Inflammatory macrophage treated with lipopolysaccharide for 4 hours (primary cell): Measurements from ENCODE around the gene TADA2A.
A peak's percentile ranks its signal among the peaks of the same experiment; 100 is the strongest.
"Not testable (repeated sequence)": the region's sequence is repeated elsewhere in the genome, so short reads cannot be mapped to it uniquely, and the experiment has no call there.

ENCODE experiments used
- DNase-seq: peaks from one replicate; pipeline ENCODE4 v3.0.0-alpha.2; 2020

Gene TADA2A

DNA sequence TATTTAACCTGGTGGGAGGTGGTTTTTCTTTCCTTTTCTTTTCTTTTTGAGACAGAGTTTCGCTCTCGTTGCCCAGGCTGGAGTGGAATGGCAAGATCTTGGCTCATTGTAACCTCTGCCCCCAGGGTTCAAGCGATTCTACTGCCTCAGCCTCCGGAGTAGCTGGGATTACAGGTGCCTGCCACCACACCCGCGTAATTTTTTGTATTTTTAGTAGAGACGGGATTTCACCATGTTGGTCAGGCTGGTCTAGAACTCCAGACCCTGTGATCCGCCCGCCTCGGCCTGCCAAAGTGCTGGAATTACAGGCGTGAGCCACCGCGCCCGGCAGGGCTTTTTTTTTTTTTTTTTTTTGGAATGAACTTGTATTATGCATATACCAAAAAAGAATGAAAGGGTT, 1.2 kb upstream of the TADA2A start:
- not testable (repeated sequence) for DNase-seq

DNA sequence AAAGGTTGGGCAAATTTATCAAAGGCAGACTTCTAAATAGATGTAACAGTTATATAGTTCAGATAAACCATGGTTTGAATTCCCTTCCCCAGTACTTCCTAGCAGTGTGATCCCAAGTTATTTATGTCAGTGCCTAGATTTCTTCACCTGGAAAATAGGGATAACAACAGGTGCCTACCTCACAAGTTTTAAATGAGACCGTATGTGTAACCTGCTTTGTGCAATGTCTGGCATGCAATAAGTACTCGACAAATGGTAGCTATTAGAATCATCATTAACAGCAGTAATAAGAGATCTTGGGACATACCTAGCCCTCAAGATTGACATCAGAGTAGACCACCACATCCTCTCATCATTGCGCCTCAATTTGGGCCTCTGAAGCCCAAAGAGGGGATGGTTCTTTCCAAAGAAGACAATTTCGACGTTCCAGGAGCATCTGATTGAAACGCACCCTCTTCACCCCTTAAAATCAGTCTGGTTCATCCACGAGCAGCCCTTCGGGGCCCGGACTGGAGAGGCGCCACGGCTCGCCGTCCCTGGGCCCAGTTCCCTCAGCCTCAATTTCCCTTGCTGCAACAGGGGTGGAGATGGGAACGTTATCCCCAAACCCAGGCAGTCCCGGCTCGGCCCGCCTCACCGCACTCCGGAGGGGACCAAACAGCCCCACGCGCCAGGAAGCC, 591 bp upstream of the TADA2A start:
- no peak for DNase-seq

DNA sequence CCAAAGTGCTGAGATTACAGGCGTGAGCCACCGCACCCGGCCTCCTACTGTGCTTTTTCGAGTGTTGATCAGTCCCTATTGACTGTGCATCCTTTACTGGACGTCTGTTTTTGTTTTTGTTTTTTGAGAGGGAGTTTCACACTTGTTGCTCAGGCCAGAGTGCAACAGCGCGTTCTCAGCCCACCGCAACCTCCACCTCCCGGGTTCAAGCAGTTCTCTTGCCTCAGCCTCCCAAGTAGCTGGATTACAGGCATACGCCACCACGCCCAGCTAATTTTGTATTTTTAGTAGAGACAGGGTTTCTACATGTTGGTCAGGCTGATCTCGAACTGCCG, 1.4 kb downstream of the TADA2A start:
- not testable (repeated sequence) for DNase-seq

DNA sequence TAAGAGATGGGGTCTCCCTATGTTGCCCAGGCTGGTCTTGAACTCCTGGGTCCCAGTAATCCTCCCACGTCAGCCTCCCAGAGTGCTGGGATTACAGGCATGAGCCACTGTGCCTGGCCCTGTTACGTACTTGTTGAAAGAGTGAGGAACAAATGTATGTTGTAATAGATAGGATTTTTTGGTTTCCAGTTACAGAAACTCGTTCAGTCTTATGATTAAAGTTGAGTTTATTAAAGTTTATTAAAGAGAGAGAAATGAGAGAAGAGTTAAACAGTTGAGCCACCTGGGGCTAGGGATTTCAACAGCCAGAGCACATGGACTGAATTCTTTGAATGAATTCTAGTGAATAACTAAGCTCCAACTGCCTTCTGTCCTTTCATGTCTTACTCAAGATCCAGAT, 3.7 kb downstream of the TADA2A start:
- DNase-seq: no peak

DNA sequence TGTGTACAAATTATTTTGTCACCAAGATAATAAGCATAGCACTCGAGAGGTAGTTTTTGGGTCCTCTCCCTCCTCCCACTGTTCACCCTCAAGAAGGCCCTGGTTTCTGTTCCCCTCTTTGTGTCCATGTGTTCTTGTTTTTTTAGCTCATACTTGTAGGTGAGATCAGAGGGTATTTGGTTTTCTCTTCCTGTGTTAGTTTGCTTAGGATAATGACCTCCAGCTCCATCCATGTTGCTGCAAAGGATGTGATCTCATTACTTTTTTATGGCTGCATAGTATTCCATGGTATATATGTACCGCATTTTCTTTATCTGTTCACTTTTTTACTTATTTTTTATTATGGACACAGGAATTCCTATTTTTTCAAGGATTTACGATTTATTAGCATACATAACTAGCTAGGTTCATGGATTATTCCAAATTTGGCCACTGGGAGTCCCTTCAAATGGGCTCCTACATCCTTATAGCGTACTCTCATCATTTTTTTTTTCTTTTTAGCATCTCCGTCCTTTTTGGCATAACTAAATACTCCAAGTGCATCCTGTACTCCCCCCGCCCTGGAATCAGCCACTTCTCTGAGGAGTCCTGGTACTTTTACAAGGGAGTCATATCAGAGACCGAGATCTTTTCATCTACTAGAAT, 7.3 kb downstream of the TADA2A start:
- no peak for DNase-seq

DNA sequence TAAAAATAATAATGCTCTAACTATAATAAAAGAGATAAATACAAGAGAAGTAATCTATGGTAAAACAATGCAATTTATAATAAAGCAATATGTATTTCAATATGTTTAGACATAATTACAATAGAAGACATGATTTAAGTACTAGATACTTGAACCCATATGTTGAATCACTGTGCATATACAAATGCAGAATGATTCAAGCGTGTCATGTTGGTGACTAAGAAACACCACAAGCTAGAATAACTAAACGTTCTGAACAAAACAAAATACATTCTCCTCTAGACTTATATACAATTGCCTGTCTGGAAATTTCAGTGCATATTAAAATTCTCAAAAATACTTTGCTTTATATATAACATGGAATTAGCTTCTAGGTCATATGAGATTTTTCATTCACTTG, 11.2 kb downstream of the TADA2A start:
- no peak for DNase-seq

DNA sequence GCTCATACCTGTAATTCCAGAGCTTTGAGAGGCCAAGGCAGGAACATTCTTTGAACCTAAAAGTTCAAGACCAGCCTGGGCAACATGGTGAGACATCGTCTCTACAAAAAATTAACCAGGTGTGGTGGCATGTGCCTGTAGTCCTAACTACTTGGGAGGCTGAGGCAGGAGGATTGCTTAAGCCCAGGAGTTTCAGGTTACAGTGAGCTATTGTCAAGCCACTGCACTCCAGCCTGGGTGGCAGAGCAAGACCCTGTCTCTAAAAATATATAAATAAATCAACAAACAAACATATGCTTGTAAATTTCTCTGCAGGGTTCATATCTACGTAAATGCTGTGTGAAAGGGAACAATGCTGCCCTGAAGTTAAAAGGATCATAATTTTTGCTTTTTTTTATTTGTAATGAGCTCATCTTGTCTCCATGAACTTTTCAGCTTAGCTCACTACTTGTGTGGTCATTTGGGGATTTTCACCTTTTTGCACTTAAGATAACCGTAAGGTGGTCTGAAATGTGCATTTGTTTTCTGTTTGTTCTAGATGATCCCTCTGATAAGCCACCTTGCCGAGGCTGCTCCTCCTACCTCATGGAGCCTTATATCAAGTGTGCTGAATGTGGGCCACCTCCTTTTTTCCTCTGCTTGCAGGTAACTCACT, 16.4 kb downstream of the TADA2A start:
- no peak for DNase-seq

DNA sequence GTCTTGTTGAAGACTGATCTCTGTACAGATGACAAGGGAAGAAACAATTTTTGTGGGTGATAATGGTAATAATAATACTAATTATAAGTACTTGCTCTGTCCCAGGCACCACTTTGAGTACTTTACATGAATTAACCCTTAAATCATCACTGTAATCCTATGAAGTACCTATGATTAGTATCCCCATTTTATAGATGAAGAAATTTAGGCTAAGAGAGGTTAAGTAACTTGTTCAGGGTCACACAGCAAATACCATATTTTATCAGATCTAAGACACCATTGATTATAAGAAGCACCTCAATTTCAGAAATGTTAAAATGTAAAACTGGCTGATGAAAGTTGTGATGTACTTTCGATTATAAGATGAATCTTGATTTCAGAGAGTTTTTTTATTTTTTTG, 18.6 kb downstream of the TADA2A start:
- no peak for DNase-seq

DNA sequence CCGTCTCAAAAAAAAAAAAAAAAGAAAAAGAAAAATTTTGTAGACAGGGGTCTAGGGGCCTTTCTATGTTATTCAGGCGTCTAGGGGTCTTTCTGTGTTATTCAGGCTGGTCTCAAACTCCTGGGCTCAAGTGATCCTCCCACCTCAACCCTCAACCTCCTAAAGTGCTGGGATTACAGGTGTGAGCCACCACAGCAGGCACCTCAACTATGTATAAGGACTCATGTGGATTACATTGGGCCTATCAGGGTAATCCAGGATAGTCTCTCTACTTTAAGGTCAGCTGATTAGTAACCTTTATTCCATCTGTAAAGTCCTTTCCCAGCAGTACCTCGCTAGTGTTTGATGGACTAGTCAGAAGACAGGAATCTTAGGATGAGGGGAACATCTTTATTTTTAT, 22.4 kb downstream of the TADA2A start:
- DNase-seq: no peak

DNA sequence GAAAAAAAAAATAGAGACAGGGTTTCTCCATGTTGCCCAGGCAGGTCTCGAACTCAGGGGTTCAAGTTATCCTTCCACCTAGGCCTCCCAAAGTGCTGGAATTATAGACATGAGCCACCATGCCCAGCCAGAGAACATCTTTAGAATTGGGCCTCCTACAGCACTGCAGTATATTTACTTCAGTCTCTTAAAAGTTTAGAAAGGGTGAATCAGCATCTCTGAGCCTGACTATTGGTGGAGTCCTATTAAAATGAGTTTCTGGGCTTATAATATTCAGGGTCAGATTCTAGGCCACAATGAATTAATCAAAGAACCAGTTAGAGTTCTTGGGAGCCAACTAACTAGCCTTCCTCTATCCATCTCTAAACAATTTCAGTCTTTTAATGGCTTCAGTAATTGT, 22.8 kb downstream of the TADA2A start:
- no peak for DNase-seq

DNA sequence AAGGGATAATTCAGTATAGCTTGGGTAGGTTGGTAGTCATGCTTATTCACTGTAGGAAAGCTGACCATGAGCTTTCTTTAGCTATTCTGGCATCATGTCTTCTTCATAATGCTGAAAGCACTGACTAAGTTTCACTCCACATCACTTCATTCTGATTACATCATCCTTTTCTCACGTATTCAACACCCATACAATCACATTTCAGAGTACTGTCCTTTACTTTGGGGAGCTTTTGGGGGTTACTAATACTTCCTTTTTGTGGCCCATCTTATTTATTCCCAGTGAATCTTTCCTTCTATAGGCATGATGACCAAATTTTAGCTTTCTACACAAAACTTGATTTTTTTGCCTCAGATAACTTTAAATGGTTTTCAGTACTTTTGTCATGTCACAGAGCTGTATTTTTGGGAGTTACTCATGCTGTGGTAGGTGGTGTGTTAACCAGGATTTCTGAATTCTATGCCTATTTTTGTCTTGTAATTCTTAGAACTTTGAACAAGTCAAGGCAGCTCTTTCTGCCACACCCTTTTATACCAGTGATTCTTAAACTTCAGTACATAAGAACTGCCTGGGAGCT, 23.5 kb downstream of the TADA2A start:
- DNase-seq: peak; percentile 74

DNA sequence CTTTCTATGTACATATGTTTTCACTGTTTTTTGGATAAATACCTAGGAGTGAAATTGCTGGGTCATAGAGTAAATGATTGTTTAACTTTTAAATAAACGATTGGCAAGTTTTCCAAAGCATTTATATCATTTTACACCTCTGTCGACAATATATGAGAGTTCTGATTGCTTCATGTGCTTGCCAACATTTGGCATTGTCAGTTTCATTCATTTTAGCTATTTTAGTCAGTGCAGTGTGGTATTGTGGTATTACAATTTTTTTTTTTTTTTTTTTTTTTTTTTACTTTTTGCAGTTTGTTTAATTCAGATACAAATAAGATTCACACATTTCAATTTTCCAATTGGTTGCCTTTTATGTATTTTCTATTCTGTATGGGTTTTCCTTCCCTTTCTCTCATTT, 26.0 kb downstream of the TADA2A start:
- no peak for DNase-seq

DNA sequence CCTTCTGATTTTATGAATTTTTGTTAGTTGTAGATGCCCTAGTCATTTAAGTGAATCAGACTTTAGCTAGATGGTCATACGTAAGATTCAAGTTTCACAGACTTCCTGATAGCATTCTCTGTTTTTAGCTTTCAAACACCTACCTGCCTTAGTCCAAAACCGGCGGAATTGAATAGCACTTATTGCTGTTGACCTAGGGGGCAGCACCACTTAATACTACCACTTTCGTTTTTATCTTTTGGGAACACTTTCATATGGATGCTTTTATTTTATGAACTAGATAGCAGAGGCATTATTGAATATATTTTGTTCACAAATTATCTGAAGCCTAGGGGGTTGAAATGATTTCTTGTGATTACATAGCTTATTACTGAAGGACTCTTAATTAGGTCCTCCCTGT, 31.5 kb downstream of the TADA2A start:
- no peak for DNase-seq

DNA sequence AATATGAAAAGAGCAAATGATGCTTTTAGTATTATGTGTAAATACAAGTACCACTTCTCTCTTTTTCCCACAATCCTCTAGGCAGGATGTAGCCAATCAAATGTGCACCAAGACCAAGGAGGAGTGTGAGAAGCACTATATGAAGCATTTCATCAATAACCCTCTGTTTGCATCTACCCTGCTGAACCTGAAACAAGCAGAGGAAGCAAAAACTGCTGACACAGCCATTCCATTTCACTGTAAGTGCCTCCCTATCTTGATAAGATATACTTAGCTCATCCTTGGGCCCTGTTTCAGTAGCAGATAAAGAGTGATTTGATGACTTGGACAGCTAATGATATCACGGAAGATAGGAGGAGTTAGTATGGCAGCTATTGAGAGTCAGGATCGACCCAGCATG, 33.7 kb downstream of the TADA2A start:
- DNase-seq: no peak

DNA sequence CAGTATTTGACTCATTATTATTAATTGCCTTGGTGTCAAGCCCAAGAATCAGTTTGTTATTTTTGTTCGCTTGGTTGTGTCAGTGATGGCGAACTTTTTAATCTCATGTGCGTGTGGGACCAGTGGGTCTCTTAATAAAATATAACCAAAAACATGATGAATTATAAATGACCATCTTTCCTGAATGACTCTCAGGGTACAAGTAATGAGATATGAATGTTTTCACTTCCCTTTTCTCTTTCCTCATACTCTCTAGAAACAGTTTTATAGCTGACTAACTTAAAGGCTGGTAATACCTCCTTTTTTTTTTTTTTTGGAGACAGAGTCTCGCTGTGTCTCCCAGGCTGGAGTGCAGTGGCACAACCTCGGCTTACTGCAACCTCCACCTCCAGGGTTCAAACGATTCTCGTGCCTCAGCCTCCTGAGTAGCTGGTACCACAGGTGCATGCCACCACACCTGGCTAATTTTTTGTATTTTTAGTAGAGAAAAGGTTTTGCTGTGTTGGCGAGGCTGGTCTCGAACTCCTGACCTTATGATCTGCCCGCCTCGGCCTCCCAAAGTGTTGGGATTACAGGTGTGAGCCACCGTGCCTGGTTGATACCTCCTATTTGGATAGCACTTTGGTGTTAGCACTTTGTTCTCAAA, 34.8 kb downstream of the TADA2A start:
- peak; percentile 59 for DNase-seq

DNA sequence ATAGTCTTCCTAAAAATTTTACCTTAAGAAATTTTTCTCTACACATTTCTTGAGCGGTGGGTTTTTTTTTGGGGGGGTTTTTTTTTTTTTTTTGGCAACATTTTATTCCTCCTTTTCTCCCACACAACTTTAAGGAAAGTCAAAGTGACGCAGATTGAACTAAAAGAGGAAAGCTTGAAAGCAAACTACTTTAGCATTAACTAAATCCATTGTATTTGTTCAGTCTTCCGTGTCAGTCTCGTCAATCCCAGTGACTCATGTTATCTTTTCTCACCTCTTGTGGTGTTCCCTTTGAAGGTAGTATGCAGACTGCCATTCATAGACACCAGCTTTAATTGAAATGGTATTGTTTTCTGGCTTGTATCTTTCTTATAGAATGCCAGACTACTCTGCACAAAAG, 39.3 kb downstream of the TADA2A start:
- DNase-seq: no peak

DNA sequence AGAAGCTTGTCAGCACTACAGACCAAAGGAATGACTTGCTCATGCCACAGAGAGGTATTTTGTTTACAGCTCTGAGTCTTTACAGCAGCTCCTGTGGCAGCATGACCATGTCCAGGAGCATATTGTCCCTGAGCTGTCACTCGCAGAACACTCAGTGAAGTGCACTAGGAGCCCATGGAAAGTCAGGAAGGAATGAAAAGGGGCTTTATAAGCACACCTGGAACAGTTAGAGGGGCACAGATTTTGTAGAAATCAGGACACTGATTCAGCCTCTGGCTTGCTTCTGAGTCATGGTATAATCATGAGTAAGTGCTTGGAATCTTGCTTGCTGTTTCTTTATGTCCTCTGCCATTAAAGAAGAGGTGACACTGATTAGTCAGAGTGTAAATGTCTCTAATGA, 41.0 kb downstream of the TADA2A start:
- DNase-seq: no peak

DNA sequence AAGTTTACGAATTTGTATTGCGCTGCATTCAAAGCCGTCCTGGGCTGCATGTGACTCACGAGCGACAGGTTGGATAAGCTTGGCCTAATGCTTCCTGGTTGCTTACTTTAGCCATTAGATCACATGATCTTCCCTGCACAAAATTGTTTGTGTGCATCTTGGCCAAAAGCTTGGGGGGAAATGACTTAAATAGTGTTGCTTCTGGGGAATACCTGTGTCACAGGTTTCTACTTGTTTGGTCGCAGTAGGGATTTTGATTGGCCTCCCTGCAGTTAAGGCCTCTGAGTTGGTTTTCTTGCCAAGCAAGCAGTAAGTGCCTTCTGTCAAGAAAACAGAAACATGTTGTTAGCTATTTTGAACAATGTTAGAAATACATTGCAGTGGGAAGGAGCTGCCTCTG, 43.4 kb downstream of the TADA2A start:
- no peak for DNase-seq

DNA sequence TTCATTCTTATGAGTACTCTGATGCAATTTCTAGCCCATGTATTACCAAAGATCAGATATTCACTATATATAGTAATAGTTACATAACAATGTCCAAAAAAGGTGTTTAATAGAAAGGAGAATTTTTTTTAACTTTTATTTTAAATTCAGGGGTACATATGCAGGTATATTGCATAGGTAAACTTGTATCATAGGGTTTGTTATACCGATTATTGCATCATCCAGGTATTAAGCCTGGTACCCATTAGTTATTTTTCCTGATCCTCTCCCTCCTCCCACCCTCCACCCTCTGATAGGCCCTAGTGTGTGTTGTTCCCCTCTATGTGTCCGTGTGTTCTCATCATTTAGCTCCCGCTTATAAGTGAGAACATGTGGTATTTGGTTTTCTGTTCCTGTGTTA, 51.1 kb downstream of the TADA2A start:
- DNase-seq: not testable (repeated sequence)

DNA sequence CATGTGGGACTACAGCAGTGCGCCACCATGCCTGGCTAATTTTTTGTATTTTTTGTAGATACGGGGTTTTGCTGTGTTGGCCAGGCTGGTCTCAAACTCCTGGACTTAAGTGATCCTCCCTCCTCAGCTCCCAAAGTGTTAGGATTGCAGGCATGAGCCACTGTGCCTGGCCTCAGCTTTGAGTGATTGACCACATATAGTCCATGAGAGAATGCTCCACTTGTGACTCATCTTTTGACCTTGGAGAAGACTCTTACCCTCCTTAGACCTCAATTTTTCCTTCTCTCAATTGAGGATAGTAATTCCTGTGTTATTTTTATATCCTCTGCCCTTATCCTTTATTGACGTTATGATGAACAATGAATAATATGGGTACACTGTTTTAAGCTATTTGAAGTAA, 52.1 kb downstream of the TADA2A start:
- no peak for DNase-seq

DNA sequence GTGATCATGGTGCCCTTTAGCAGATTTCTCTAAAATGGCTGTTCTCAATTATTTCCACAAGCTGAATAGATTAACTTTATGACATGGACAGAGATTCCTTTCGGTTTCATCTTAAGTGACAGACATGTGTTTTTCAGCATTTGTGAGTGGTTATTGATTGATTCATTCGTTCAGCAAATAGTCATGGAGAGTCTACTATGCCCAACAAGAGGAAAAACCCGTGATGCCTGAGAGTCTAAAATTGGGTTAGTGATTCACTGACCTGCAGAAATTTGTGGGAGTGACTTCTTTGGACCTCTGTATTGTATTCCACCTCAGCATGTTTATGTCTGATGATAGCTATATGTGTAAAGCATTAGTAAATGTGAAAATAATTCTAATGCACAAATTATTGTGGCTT, 55.0 kb downstream of the TADA2A start:
- no peak for DNase-seq

DNA sequence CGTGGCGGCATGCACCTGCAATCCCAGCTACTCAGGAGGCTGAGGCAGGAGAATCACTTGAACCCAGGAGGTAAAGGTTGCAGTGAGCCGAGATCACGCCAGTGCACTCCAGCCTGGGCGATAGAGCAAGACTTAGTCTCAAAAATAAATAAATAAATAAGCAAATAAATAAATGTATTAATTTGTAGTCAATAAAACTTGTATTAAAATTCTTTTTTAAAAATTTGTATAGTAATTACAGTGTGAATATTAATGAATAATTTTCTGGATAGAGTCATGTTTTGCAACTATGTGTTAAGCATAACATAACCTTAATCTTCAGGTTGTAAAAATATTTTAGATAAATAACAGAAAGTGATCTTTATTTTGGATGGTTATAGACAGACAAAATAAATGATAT, 55.8 kb downstream of the TADA2A start:
- no peak for DNase-seq

DNA sequence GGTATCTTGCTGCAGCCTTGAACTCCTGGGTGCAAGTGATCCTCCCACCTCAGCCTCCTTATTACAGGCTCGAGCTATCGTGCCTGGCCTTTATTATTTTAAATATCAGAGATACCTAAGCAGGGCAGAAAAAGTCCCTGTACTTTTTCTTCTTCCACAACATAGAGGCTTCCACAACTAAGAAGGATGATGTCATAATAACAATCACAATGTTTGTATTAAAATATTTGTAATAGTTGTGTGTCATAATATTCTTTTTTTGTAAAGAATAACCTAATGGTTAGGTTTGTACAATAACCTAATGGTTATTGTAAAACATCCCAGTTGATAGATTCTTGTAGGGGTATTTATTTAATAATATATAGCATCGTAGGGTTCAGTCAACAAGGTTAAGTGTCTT, 56.4 kb downstream of the TADA2A start:
- no peak for DNase-seq

DNA sequence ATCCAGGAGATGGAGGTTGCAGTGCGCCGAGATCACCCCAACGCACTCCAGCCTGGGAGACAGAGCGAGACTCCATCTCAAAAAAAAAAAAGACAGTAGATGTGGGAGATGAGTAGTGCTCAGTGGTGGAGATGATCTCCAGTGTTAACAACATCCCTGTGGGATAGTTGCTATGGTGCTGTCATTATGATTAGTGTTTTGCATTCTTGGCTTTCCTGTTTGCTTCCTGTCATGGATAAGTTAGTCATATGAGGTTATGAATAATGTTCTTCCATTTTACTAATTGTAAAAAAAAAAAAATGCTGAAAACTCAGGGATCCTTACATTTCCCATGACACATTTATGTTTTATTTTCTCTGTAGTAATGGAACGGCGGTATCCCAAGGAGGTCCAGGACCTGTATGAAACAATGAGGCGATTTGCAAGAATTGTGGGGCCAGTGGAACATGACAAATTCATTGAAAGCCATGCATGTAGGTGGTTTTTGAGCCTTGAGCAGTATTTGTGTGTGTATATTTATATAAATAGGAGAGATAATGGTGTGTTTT, 58.5 kb downstream of the TADA2A start:
- DNase-seq: no peak
